Stimulated activated effector memory CD8-positive, alpha-beta T cell treated with anti-CD3 and anti-CD28 coated beads, Interleukin-12 subunit alpha, Interleukin-12 subunit beta, amount 100 ng/mL, for 72 hours (primary cell): Measurements from ENCODE around the gene ZNF426.
"Not testable (repeated sequence)": the region's sequence is repeated elsewhere in the genome, so short reads cannot be mapped to it uniquely, and the experiment has no call there.

Experiments used
- ATAC-seq: fragments of 150-1000 bp; cut with Tn5 transposase; 2 replicates; pipeline ENCODE4 v1.10.0; 2021
- DNase-seq, 2 donors: peaks; one replicate each; pipeline ENCODE4 v3.0.0; 2021 to 2022; ENCODE audit warnings: low spot score in 2 of 2
- H3K27ac Mint-ChIP-seq: one replicate; pipeline ENCODE4 v1.8.0; 2022; ENCODE audit warnings: mild to moderate bottlenecking, mixed read lengths
- H3K36me3 Mint-ChIP-seq: one replicate; pipeline ENCODE4 v1.8.0; 2022; ENCODE audit warnings: mild to moderate bottlenecking, mixed read lengths
- H3K4me1 Mint-ChIP-seq: one replicate; pipeline ENCODE4 v1.8.0; 2022; ENCODE audit warnings: mixed read lengths
- H3K4me3 Mint-ChIP-seq: one replicate; pipeline ENCODE4 v1.8.0; 2022; ENCODE audit warnings: mild to moderate bottlenecking, mixed read lengths
- H3K9me3 Mint-ChIP-seq: one replicate; pipeline ENCODE4 v1.8.0; 2022; ENCODE audit warnings: mixed read lengths

The ZNF426 gene

GRCh38 chr19:9538183-9539058, at the start of gene ZNF426:
ZNF426 (minus strand) TSS chr19:9538645; CDS start chr19:9536232, 2,413 bp downstream.
- peak; percentile 99 for ATAC-seq
- Mint-ChIP-seq H3K36me3 (peaks cover 40% of the 10 kb centered on the region), H3K27ac (peak within 1 kb of the TSS; percentile 98), H3K4me1 (peaks cover 16% of the 10 kb centered on the region), H3K9me3 (peaks cover 10% of the 10 kb centered on the region), H3K4me3 (peak within 1 kb of the TSS; percentile 96)
- peak; percentile 78 to 90 for DNase-seq

- peaks cover 14% of the 10 kb centered on the region for H3K4me1 Mint-ChIP-seq
- H3K27ac Mint-ChIP-seq, result no peak overlapping the region
- ATAC-seq, result peak; percentile 61
- peaks cover 29% of the 10 kb centered on the region for H3K36me3 Mint-ChIP-seq
- no peak overlapping the region for H3K4me3 Mint-ChIP-seq
- peak; percentile 59 to 81 for DNase-seq
- H3K9me3 Mint-ChIP-seq, result no peaks in the 10 kb centered on the region
Observed at GRCh38 chr19:9586764-9587163, 48.3 kb upstream of the ZNF426 start.

- Mint-ChIP-seq H3K4me3 (peak within 1 kb of the TSS; percentile 89), H3K9me3 (no peaks in the 10 kb centered on the region), H3K4me1 (peaks cover 29% of the 10 kb centered on the region), H3K36me3 (peaks cover 54% of the 10 kb centered on the region), H3K27ac (peak within 1 kb of the TSS; percentile 96)
- DNase-seq, result peak; percentile 79 to 92
- peak; percentile 91 for ATAC-seq
Observed at GRCh38 chr19:9584073-9584833, 45.8 kb upstream of the ZNF426 start, which contains the start of gene ZNF121. ZNF121 (minus strand) TSS chr19:9584504; CDS start chr19:9568097, 16,407 bp downstream.

GRCh38 chr19:9582081-9582725, 43.8 kb upstream of the ZNF426 start:
- Mint-ChIP-seq H3K36me3 (peaks cover 75% of the 10 kb centered on the region), H3K4me3 (peak overlapping the region; percentile 89), H3K27ac (peak overlapping the region; percentile 75), H3K4me1 (peaks cover 41% of the 10 kb centered on the region)
- not testable (repeated sequence) for H3K9me3 Mint-ChIP-seq, DNase-seq, ATAC-seq

GRCh38 chr19:9580728-9581127, 42.3 kb upstream of the ZNF426 start:
- H3K4me3 Mint-ChIP-seq, result peak overlapping the region; percentile 89
- peak overlapping the region; percentile 73 for H3K27ac Mint-ChIP-seq
- H3K4me1 Mint-ChIP-seq, result peaks cover 42% of the 10 kb centered on the region
- H3K9me3 Mint-ChIP-seq, result peaks cover 6% of the 10 kb centered on the region
- DNase-seq (no peak), ATAC-seq (peak; percentile 76)
- H3K36me3 Mint-ChIP-seq, result peaks cover 89% of the 10 kb centered on the region

GRCh38 chr19:9570255-9570654, 31.8 kb upstream of the ZNF426 start:
- Mint-ChIP-seq H3K4me3 (no peak overlapping the region), H3K36me3 (peaks cover 77% of the 10 kb centered on the region), H3K4me1 (peaks cover 20% of the 10 kb centered on the region), H3K27ac (no peak overlapping the region), H3K9me3 (peaks cover 30% of the 10 kb centered on the region)
- ATAC-seq (no peak), DNase-seq (no peak)

- no peak overlapping the region for H3K27ac Mint-ChIP-seq
- ATAC-seq (no peak), DNase-seq (no peak)
- H3K36me3 Mint-ChIP-seq, result peaks cover 87% of the 10 kb centered on the region
- H3K9me3 Mint-ChIP-seq, result peaks cover 27% of the 10 kb centered on the region
- H3K4me3 Mint-ChIP-seq, result no peak overlapping the region
- no peaks in the 10 kb centered on the region for H3K4me1 Mint-ChIP-seq
Observed at GRCh38 chr19:9566729-9567128, 28.3 kb upstream of the ZNF426 start.

- no peaks in the 10 kb centered on the region for H3K4me1 Mint-ChIP-seq
- H3K27ac Mint-ChIP-seq, result peak overlapping the region; percentile 46
- no peak overlapping the region for H3K4me3 Mint-ChIP-seq
- H3K9me3 Mint-ChIP-seq, result peaks cover 29% of the 10 kb centered on the region
- ATAC-seq, result no peak
- H3K36me3 Mint-ChIP-seq, result peaks cover 93% of the 10 kb centered on the region
- DNase-seq, result no peak
Observed at GRCh38 chr19:9565900-9566705, 27.7 kb upstream of the ZNF426 start.

GRCh38 chr19:9552536-9553274, 14.3 kb upstream of the ZNF426 start:
- Mint-ChIP-seq H3K4me3 (no peak overlapping the region), H3K9me3 (peaks cover 14% of the 10 kb centered on the region), H3K36me3 (no peaks in the 10 kb centered on the region), H3K4me1 (no peaks in the 10 kb centered on the region), H3K27ac (no peak overlapping the region)
- DNase-seq (no peak), ATAC-seq (no peak)

- Mint-ChIP-seq H3K27ac (no peak overlapping the region), H3K4me3 (no peak overlapping the region), H3K36me3 (no peaks in the 10 kb centered on the region), H3K4me1 (no peaks in the 10 kb centered on the region), H3K9me3 (peaks cover 18% of the 10 kb centered on the region)
- DNase-seq (no peak), ATAC-seq (no peak)
Observed at GRCh38 chr19:9547870-9548269, 9.4 kb upstream of the ZNF426 start.

- Mint-ChIP-seq H3K4me1 (peaks cover 16% of the 10 kb centered on the region), H3K9me3 (peaks cover 10% of the 10 kb centered on the region), H3K36me3 (peaks cover 11% of the 10 kb centered on the region)
- not testable (repeated sequence) for DNase-seq, ATAC-seq, H3K27ac Mint-ChIP-seq, H3K4me3 Mint-ChIP-seq
Observed at GRCh38 chr19:9541281-9541680, 2.8 kb upstream of the ZNF426 start.

- H3K9me3 Mint-ChIP-seq, result peaks cover 10% of the 10 kb centered on the region
- DNase-seq, ATAC-seq: not testable (repeated sequence)
- H3K4me3 Mint-ChIP-seq, result peak overlapping the region; percentile 96
- peak overlapping the region; percentile 98 for H3K27ac Mint-ChIP-seq
- peaks cover 16% of the 10 kb centered on the region for H3K4me1 Mint-ChIP-seq
- peaks cover 25% of the 10 kb centered on the region for H3K36me3 Mint-ChIP-seq
Observed at GRCh38 chr19:9539921-9540320, 1.5 kb upstream of the ZNF426 start.

GRCh38 chr19:9539201-9539600, 756 bp upstream of the ZNF426 start:
- peaks cover 32% of the 10 kb centered on the region for H3K36me3 Mint-ChIP-seq

GRCh38 chr19:9535934-9536333, 2.5 kb downstream of the ZNF426 start:
- Mint-ChIP-seq H3K27ac (no peak overlapping the region), H3K9me3 (peaks cover 18% of the 10 kb centered on the region), H3K36me3 (peaks cover 65% of the 10 kb centered on the region)

More at GRCh38 chr19:9539201-9539600, 756 bp upstream of the ZNF426 start:
- DNase-seq, ATAC-seq: not testable (repeated sequence)
- peak overlapping the region; percentile 98 for H3K27ac Mint-ChIP-seq
- peaks cover 10% of the 10 kb centered on the region for H3K9me3 Mint-ChIP-seq
- H3K4me1 Mint-ChIP-seq, result peaks cover 16% of the 10 kb centered on the region
- H3K4me3 Mint-ChIP-seq, result peak overlapping the region; percentile 96

More at GRCh38 chr19:9535934-9536333, 2.5 kb downstream of the ZNF426 start:
- no peak for ATAC-seq
- no peak for DNase-seq
- Mint-ChIP-seq H3K4me1 (peaks cover 16% of the 10 kb centered on the region), H3K4me3 (no peak overlapping the region)
